HG02642 (cell line): ENCODE measurements around the gene ITPRID2.
A peak's percentile ranks its signal among the peaks of the same experiment; 100 is the strongest.

Experiments
- ATAC-seq: cut with Tn5 transposase; IDR thresholded peaks from one replicate; pipeline ENCODE4 v1.9.1; 2021; ENCODE audit warnings: mild to moderate bottlenecking; ENCODE audit not compliant: unreplicated experiment, poor library complexity

Gene ITPRID2

DNA sequence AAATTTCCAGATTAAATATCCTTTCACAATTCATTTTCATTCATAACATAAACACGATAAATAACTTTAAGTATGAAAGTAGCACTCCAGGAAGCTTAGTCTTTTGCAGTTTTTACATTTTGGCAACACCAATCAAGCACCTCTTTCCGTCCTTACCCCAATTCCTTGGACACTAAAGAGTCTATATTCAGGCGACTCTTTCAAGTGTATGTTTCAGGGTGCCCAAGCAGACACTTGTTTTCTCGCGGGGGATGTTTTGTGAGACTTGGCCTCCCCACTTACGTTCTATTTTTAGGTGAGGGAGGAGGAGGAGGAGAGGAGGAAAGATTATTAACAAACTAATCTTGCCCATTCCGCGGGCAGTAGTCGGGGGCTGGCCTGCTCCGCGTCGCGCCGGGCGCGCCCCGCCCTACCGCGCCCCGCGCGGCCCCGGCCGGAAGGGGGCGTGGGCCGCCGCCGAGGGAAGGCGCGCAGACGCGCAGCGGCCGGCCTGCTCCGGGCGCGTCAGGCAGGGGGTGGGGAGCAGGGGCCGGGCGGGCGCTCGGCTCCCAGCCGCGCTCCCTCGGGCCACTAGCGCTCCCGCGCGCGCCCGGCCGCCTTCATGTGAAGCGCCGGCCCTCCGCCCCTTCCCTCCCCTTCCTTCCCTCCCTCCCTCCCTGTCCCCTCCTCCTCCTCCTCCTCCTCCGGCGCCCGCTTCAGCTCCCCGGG, at the start of gene ITPRID2:
TSS of gene ITPRID2 (plus strand) at position 473 of the 708 bp plus-strand sequence. CDS start 337 bp downstream, outside the sequence.
- ATAC-seq = peak; percentile 92

GRCh38 chr2:181844551-181845290, 46.8 kb upstream of the ITPRID2 start:
- no peak for ATAC-seq

GRCh38 chr2:181846399-181847197, 44.9 kb upstream of the ITPRID2 start:
- ATAC-seq = no peak

DNA sequence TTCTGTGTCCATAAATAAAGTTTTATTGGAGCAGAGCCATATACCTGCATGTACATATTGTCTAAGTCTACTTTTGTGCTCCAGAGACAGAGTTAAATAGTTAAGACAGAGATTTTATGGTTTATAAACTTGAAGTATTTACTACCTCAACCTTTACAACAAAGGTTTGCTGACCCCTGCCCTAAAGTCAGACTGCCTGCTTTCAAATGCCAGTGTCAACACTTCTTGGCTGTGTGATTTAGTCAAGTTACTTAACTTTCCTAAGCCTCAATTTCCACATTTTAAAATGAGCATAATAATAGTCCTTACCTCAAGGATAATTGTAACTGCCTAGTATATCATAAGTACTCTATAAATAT, 44.4 kb upstream of the ITPRID2 start:
- no peak for ATAC-seq

- ATAC-seq = no peak
These were observed 43.8 kb upstream of the ITPRID2 start for GRCh38 chr2:181847702-181848101.

DNA sequence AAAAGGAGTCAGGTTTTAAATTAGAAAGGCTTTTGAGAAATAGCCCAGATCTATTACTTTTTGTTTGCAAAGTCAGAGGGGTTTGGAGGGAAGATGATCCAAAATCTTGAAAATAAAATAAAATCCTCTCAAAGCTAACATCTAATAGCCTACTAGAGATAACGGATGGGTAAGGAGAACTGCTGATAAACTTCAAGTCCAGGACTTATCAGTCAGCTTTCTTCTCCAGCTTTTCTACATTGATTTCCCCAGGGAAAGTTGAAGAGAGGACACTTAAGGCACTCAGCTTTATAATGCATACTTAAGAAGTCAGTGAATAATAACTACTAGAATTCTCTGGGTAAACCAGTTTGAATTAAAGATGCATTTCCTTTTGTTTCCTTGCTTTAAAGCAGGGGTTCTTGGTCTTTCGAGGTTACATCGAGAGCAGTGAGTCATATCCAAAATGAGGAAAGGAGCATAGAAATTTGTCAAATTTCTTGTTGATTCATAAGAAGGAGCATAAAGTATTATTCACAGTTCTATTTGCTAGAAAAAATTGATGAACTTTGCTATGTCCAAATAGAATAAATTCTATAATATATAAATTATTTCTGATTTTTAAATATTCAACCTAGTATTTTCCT, 43.2 kb upstream of the ITPRID2 start:
- ATAC-seq = no peak

- no peak for ATAC-seq
These were observed 41.9 kb upstream of the ITPRID2 start for GRCh38 chr2:181849601-181850000.

DNA sequence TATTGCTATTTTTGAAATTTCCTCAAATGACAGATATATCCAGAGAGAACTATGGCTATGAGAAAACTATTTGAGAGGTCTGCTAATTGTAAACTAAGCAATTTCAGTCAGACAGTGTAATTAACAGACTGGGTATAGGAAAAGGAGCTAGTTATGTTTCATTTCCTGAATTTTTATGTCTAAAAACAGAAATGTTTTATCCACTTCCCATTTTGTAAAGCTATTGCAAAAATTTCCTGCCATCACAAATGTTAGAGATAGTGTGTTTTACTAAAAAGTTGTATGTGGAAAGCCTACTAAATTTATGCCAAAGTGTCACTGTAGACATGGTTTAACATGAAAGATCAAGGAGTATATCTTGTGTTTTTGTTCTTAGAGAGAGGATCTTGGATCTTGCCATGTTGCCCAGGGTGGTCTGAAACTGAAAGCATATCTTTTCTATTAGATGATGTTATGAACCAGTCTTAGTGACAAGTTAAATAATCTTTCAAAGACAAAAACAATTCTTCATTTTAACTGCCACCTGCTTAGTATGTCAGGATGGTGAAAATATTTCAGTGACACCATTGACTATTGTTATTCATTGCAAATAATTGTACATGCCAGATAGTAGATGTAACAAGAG, 40.5 kb upstream of the ITPRID2 start:
- peak; percentile 62 for ATAC-seq

DNA sequence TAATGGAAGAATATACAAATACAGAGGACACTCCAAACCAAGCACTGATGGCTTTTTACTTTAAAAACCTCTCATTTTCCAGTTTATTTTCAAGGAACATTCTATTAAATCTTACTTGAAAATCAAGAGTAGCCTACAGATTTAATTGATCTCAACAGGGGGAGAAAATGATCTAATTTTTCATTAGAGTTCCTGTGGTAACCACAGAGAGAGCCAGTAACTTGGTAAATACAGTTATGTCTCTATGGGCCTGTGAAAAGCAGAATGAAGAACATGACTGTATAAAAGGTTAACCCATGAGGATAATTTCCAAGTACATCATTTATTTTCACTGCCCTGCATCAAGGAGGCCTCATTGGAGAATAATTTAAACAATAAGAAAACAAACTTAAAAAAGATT, 39.8 kb upstream of the ITPRID2 start:
- no peak for ATAC-seq

DNA sequence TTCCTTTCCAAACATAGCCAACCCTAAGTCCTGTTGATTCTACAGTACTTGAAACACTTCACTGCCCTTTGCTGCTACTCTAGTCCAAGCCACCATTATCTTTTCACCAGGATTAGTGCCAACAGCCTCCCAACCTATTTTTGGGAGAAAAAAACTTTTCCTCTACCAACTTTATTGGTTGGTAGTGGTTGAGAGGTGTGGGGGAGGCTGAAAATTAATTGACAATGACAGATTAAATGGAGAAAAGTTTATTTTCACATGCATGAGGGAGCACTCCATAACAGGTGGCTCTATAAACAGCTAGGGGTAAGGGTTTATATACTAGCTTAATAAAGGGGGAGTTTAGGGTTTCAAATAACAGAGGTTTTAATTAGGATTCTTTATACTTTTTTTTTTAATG, 37.8 kb upstream of the ITPRID2 start:
- no peak for ATAC-seq

DNA sequence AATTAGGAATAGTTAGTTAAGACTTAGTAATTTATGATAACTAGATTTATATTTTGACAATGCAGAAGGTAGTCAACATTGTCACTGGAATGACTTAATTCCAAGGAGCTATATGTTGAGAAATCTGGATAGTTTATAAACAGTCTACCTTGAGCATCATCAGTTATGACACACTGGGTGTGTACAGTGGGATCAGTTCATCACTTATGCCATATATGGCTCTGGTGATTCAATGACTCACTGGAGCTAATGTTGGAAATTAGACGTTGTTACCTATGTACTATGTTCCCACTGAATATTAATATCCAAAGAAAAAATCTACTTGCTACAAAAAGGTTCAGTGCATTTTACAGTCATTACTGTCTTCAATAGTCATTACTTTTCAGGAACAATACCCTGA, 34.0 kb upstream of the ITPRID2 start:
- ATAC-seq = no peak

GRCh38 chr2:181858600-181858999, 32.9 kb upstream of the ITPRID2 start:
- no peak for ATAC-seq

GRCh38 chr2:181859123-181859522, 32.4 kb upstream of the ITPRID2 start:
- no peak for ATAC-seq

GRCh38 chr2:181859803-181860202, 31.7 kb upstream of the ITPRID2 start:
- ATAC-seq = no peak

DNA sequence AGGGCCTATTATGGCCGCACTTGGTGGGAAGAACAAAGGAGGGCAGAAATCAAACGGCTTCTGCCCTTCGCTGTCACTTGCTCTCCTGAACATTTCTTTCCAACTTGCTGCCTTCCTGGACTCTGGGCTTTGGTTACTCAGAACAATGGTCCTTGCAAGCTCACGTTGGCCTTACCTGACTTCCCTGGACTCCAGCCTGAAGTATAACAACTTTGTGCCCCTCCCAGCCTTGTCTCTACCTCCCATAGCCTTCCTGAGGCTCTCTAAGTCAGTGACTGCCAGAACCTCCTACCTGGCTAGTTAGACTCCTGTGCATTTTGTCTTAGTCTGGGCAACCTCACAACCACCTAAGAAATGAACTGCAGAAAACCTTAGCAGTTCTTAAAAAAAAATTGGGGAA, 30.2 kb upstream of the ITPRID2 start:
- ATAC-seq = no peak

DNA sequence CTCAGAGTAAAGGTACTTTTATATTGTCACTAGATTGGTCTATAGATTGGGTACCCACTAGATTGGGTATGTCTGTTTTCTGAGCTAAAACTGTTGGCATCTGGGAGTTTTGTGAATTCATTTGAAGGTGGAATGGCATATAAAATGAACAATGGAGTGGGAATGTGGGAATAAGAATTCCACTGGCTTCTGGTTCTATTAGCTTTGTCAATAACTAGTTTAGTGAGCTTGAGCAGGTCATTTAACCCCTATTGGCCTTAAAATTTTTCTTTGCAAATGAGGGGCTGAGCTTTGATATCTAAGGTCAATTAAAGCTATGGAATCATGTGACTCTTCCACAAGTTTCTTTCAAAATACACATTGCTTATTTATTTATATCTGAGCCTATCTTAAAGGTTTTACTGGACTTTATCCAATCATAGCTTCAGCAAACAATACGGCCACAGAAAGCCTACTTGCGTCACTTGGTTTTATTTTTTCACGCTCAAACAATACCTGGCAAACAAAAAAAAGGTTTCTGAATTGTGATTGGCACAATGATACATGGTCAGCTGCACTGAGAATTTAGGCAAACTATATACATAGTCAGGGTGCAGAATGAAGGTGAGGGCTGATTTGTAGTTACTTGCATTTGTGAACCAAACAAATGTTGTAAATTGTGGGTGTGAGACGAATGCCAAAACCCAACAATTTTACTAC, 28.8 kb upstream of the ITPRID2 start:
- ATAC-seq = no peak

DNA sequence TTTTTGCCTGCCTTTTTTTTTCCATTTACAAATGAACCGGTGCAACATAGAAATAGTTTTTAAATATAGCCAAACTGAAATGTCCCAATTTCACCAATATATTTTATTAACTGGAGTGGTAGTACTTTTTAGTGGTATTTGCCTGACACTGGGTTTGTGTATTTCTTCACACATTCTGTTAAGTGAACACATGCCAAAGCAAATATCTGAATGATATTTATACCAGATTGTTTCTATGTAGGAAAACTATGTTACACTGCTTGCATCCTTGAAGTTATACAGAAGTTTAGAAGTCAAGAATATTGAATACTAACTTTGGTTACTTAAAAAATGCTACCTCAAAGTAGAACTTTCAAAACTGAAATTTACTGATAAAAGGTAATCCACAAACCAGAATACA, 19.4 kb upstream of the ITPRID2 start:
- ATAC-seq = no peak

- ATAC-seq = no peak
These were observed 14.9 kb upstream of the ITPRID2 start for GRCh38 chr2:181876614-181877063.

DNA sequence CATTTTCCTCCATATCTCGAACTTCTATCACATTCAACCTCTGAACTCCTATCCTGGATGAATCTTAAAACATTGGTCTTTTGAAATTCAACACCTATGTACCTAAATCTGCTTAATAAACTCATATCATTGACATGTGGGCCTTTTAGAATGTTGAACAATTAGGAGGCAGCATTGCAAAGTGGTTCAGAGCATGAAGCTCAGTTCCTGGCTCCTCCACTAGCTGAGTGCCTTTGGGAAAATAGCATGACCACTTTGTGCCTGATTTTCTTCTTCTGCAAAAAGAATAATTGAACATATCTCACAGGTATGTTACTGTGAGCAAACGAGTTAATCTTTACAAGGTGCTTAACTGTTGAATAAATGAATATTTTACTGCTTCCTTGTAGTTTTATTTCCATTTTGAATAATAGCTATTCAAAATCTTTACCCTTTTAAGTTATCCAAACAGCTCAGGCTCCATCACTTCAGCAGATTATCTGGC, 14.3 kb upstream of the ITPRID2 start:
- no peak for ATAC-seq
